ENCODE data around the gene ATP13A3.

DNA sequence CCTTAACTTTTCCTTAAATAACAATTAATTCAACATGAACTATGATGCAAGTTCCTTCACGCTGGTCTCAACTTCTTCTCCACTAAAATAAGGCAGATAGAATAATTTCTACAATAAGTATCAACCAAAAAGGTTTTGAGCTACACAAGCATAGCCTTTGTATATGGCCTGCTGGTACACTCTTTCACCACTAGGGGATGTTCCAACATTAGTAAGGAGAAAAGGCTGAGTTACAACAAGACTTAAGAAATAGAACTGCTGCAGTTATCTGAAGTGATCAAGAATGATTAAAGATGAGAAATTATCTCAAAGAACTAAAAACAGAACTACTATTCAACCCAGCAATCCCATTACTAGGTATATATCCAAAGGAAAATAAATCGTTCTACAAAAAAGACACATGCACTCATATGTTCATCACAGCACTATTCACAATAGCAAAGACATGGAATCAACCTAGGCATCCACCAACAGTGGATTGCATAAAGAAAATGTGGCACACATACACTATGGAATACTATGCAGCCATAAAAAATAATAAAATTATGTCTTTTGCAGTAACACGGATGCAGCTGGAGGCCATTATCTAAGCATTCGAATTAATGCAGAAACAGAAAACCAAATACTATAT is 14.4 kb downstream of the ATP13A3 start:
- TF ChIP-seq POLR2A (IDR thresholded peaks at IDR 0.05; ENCODE audit: low read length) (no peak), GATA1 (IDR thresholded peaks at IDR 0.05; ENCODE audit: low read depth, low read length) (no peak)
